ENCODE measurements around the gene INSYN1. TPM values are rescaled to one million over a fixed set of nuclear protein-coding genes. Genes with fewer than 3 reads are reported as not detected.

Gene INSYN1
- total and polyA plus RNA-seq, 2 experiments from 2014 or later, result 0.18 to 14.2 TPM

DNA sequence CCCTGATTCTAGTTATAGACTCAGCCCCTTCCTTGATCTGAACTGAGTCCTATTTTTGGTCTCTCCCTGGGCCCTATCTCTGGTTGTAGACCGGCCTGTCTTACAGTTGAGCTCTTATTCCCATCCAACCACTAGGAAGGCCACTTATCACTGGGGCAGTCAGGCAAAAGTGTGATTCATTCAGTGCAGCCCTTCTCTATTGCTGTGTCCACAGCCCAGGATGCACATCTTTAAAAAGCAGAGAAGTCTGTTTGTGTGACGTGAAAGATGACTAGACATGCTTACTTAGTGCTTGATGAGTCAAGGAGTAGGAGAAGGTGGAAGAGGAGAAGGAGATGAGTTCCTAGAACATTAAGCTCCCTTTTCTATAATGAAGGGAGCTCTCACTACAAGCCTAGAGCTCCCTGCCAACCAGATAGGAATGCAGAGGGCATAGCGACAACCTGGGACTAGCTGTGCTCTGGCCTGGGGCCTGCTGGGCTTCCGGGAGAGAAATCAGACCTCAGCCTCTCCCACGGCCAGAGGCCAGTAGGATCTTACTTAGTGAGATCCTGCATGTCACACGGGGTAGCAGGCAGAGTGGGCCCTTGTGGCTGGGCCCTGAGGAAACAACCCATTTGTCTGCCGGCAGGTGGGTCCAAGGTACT, 25.7 kb downstream of the INSYN1 start:
- Histone ChIP-seq H4K20me1 (replicated peaks; ENCODE audit: insufficient read depth) (no peaks in the 10 kb centered on the region), H2AFZ (no peak overlapping the region), H3K36me3 (ENCODE audit: insufficient read depth) (no peaks in the 10 kb centered on the region), H3K27ac (ENCODE audit: low read depth) (no peak overlapping the region), H3K27me3 (ENCODE audit: insufficient read depth) (no peaks in the 10 kb centered on the region), H3K4me1 (ENCODE audit: insufficient read depth) (no peaks in the 10 kb centered on the region), H3K4me3 (no peak overlapping the region), H3K79me2 (replicated peaks; ENCODE audit: insufficient read depth) (no peaks in the 10 kb centered on the region), H3F3A (replicated peaks; ENCODE audit: low read depth) (no peaks in the 10 kb centered on the region), H3K9me2 (ENCODE audit: insufficient read depth) (no peaks in the 10 kb centered on the region), H3K4me2 (no peak overlapping the region)
- H3K9me3 Mint-ChIP-seq, result peaks cover 4% of the 10 kb centered on the region; the same call in 1 of the 3 replicates
- H3K36me3 Mint-ChIP-seq (ENCODE audit: low read depth), result peaks cover 5% of the 10 kb centered on the region; the same call in 1 of the 3 replicates
- peaks cover 4% of the 10 kb centered on the region for H3K27me3 Mint-ChIP-seq (ENCODE audit: insufficient read depth, low read depth, poor library complexity)
- no peak for ATAC-seq
- TF ChIP-seq ZNF331 (CRISPR knock-in tag; IDR thresholded peaks at IDR 0.05; ENCODE audit: low read depth), result no peak
- no peak for TF ChIP-seq EZH2 (IDR thresholded peaks at IDR 0.05; ENCODE audit: low read depth, unreplicated experiment)
- TF ChIP-seq, protein P1, sequence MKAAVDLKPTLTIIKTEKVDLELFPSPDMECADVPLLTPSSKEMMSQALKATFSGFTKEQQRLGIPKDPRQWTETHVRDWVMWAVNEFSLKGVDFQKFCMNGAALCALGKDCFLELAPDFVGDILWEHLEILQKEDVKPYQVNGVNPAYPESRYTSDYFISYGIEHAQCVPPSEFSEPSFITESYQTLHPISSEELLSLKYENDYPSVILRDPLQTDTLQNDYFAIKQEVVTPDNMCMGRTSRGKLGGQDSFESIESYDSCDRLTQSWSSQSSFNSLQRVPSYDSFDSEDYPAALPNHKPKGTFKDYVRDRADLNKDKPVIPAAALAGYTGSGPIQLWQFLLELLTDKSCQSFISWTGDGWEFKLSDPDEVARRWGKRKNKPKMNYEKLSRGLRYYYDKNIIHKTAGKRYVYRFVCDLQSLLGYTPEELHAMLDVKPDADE (IDR thresholded peaks at IDR 0.05), result no peak
- TF ChIP-seq, protein P2, sequence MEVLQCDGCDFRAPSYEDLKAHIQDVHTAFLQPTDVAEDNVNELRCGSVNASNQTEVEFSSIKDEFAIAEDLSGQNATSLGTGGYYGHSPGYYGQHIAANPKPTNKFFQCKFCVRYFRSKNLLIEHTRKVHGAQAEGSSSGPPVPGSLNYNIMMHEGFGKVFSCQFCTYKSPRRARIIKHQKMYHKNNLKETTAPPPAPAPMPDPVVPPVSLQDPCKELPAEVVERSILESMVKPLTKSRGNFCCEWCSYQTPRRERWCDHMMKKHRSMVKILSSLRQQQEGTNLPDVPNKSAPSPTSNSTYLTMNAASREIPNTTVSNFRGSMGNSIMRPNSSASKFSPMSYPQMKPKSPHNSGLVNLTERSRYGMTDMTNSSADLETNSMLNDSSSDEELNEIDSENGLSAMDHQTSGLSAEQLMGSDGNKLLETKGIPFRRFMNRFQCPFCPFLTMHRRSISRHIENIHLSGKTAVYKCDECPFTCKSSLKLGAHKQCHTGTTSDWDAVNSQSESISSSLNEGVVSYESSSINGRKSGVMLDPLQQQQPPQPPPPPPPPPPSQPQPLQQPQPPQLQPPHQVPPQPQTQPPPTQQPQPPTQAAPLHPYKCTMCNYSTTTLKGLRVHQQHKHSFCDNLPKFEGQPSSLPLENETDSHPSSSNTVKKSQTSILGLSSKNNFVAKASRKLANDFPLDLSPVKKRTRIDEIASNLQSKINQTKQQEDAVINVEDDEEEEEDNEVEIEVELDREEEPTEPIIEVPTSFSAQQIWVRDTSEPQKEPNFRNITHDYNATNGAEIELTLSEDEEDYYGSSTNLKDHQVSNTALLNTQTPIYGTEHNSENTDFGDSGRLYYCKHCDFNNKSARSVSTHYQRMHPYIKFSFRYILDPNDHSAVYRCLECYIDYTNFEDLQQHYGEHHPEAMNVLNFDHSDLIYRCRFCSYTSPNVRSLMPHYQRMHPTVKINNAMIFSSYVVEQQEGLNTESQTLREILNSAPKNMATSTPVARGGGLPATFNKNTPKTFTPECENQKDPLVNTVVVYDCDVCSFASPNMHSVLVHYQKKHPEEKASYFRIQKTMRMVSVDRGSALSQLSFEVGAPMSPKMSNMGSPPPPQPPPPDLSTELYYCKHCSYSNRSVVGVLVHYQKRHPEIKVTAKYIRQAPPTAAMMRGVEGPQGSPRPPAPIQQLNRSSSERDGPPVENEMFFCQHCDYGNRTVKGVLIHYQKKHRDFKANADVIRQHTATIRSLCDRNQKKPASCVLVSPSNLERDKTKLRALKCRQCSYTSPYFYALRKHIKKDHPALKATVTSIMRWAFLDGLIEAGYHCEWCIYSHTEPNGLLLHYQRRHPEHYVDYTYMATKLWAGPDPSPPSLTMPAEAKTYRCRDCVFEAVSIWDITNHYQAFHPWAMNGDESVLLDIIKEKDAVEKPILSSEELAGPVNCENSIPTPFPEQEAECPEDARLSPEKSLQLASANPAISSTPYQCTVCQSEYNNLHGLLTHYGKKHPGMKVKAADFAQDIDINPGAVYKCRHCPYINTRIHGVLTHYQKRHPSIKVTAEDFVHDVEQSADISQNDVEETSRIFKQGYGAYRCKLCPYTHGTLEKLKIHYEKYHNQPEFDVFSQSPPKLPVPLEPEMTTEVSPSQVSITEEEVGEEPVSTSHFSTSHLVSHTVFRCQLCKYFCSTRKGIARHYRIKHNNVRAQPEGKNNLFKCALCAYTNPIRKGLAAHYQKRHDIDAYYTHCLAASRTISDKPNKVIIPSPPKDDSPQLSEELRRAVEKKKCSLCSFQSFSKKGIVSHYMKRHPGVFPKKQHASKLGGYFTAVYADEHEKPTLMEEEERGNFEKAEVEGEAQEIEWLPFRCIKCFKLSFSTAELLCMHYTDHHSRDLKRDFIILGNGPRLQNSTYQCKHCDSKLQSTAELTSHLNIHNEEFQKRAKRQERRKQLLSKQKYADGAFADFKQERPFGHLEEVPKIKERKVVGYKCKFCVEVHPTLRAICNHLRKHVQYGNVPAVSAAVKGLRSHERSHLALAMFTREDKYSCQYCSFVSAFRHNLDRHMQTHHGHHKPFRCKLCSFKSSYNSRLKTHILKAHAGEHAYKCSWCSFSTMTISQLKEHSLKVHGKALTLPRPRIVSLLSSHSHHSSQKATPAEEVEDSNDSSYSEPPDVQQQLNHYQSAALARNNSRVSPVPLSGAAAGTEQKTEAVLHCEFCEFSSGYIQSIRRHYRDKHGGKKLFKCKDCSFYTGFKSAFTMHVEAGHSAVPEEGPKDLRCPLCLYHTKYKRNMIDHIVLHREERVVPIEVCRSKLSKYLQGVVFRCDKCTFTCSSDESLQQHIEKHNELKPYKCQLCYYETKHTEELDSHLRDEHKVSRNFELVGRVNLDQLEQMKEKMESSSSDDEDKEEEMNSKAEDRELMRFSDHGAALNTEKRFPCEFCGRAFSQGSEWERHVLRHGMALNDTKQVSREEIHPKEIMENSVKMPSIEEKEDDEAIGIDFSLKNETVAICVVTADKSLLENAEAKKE (CRISPR knock-in tag; IDR thresholded peaks at IDR 0.05), result no peak
- TF ChIP-seq, protein P3, sequence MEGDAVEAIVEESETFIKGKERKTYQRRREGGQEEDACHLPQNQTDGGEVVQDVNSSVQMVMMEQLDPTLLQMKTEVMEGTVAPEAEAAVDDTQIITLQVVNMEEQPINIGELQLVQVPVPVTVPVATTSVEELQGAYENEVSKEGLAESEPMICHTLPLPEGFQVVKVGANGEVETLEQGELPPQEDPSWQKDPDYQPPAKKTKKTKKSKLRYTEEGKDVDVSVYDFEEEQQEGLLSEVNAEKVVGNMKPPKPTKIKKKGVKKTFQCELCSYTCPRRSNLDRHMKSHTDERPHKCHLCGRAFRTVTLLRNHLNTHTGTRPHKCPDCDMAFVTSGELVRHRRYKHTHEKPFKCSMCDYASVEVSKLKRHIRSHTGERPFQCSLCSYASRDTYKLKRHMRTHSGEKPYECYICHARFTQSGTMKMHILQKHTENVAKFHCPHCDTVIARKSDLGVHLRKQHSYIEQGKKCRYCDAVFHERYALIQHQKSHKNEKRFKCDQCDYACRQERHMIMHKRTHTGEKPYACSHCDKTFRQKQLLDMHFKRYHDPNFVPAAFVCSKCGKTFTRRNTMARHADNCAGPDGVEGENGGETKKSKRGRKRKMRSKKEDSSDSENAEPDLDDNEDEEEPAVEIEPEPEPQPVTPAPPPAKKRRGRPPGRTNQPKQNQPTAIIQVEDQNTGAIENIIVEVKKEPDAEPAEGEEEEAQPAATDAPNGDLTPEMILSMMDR (conservative IDR thresholded peaks at IDR 0.05; ENCODE audit: low read depth in 2 of 2), result no peak
- TF ChIP-seq, protein P4, sequence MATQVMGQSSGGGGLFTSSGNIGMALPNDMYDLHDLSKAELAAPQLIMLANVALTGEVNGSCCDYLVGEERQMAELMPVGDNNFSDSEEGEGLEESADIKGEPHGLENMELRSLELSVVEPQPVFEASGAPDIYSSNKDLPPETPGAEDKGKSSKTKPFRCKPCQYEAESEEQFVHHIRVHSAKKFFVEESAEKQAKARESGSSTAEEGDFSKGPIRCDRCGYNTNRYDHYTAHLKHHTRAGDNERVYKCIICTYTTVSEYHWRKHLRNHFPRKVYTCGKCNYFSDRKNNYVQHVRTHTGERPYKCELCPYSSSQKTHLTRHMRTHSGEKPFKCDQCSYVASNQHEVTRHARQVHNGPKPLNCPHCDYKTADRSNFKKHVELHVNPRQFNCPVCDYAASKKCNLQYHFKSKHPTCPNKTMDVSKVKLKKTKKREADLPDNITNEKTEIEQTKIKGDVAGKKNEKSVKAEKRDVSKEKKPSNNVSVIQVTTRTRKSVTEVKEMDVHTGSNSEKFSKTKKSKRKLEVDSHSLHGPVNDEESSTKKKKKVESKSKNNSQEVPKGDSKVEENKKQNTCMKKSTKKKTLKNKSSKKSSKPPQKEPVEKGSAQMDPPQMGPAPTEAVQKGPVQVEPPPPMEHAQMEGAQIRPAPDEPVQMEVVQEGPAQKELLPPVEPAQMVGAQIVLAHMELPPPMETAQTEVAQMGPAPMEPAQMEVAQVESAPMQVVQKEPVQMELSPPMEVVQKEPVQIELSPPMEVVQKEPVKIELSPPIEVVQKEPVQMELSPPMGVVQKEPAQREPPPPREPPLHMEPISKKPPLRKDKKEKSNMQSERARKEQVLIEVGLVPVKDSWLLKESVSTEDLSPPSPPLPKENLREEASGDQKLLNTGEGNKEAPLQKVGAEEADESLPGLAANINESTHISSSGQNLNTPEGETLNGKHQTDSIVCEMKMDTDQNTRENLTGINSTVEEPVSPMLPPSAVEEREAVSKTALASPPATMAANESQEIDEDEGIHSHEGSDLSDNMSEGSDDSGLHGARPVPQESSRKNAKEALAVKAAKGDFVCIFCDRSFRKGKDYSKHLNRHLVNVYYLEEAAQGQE (IDR thresholded peaks at IDR 0.05; ENCODE audit: unreplicated experiment), result no peak
- no peak for TF ChIP-seq STAT1 (IDR thresholded peaks at IDR 0.05; ENCODE audit: unreplicated experiment)
- TF ChIP-seq CREB1 (CRISPR knock-in tag; IDR thresholded peaks at IDR 0.05; ENCODE audit: low read depth), result no peak
- no peak for TF ChIP-seq JUNB (IDR thresholded peaks at IDR 0.05; ENCODE audit: unreplicated experiment)
- TF ChIP-seq EZH2phosphoT487 (IDR thresholded peaks at IDR 0.05; ENCODE audit: unreplicated experiment), result no peak
- no peak for TF ChIP-seq NANOG (IDR thresholded peaks at IDR 0.05; ENCODE audit: borderline replicate concordance)
- no peak for TF ChIP-seq ZNF114 (CRISPR knock-in tag; IDR thresholded peaks at IDR 0.05)
- no peak for TF ChIP-seq POLR2AphosphoS5 (IDR thresholded peaks at IDR 0.05; ENCODE audit: low read depth)
- no peak for DNase-seq (ENCODE audit: low spot score)
- no peaks in the 10 kb centered on the region; the same call in 2 of the 3 replicates for H3K4me1 Mint-ChIP-seq
- no peak overlapping the region for H3K4me3 Mint-ChIP-seq
- H3K27ac Mint-ChIP-seq, result no peak overlapping the region
